Panc1 (cell line): ENCODE data around the gene CRIP3. TPM values are rescaled to one million over a fixed set of nuclear protein-coding genes. Genes with fewer than 3 reads are reported as not detected.

ENCODE experiments used
- ATAC-seq: fragments of 200-7000 bp; cut with Tn5 transposase; 2 replicates; pipeline ENCODE4 v1.9.1; 2020; ENCODE audit warnings: mild to moderate bottlenecking, moderate library complexity
- BruUV-seq: library from RNA; stranded (reverse); fragments of 400-500 nt; replicated peaks from 2 replicates; lab custom pipeline; 2021; lab: Mats Ljungman, UMichigan
- CTCF ChIA-PET: fragments of 300-600 bp; sonication (Branson Sonifier 250); formaldehyde crosslinking; loops from one replicate; lab custom pipeline; 2022; ENCODE audit warnings: antibody characterized with exemption; lab: Charles Lee
- POLR2A ChIA-PET: fragments of 300-600 bp; sonication (Branson Sonifier 250); formaldehyde crosslinking; loops from one replicate; lab custom pipeline; 2022; ENCODE audit warnings: antibody characterized with exemption; lab: Charles Lee
- DNase-seq: peaks from one replicate; pipeline ENCODE4 v3.0.0-alpha.2; 2010; ENCODE audit warnings: low read depth, low spot score
- H3K27ac ChIP-seq: 2 replicates; pipeline ENCODE4 v1.5.1; 2011; ENCODE audit warnings: mild to moderate bottlenecking, low read length, inconsistent platforms
- H3K27me3 ChIP-seq: fragments of 200-500 bp; sonication (Bioruptor generic); 2 replicates; pipeline ENCODE4 v1.6.0; 2014; ENCODE audit warnings: low read length, inconsistent platforms; ENCODE audit not compliant: control insufficient read depth, insufficient read depth
- H3K36me3 ChIP-seq: fragments of 200-500 bp; sonication (Bioruptor generic); 2 replicates; pipeline ENCODE4 v1.5.1; 2014; ENCODE audit warnings: inconsistent platforms, mild to moderate bottlenecking, low read length, moderate library complexity; ENCODE audit not compliant: control insufficient read depth, insufficient read depth
- H3K4me1 ChIP-seq: 2 replicates; pipeline ENCODE4 v1.5.1; 2011; ENCODE audit warnings: inconsistent platforms, mild to moderate bottlenecking, low read length, moderate library complexity; ENCODE audit not compliant: control insufficient read depth, insufficient read depth
- H3K4me3 ChIP-seq, 2 experiments: 2 replicates each; pipeline ENCODE4 v1.5.1; 2011 to 2012; ENCODE audit warnings: low read depth in 2 of 2, low read length in 2 of 2, mild to moderate bottlenecking in 2 of 2, inconsistent platforms in 1 of 2, moderate library complexity in 1 of 2
- H3K9me3 ChIP-seq: fragments of 200-500 bp; sonication (Bioruptor generic); 2 replicates; pipeline ENCODE4 v1.5.1; 2014; ENCODE audit warnings: low read depth, mild to moderate bottlenecking, inconsistent platforms, low read length, moderate library complexity; ENCODE audit not compliant: control insufficient read depth, insufficient read depth
- CTCF ChIP-seq: fragments of 450-650 bp; IDR thresholded peaks from 2 replicates; pipeline ENCODE4 v1.5.1; 2017; ENCODE audit warnings: mild to moderate bottlenecking
- POLR2AphosphoS5 ChIP-seq: IDR thresholded peaks from 2 replicates; pipeline ENCODE4 v1.6.1; 2012; ENCODE audit warnings: mild to moderate bottlenecking, low read depth, low read length, moderate library complexity
- REST ChIP-seq, 2 experiments: IDR thresholded peaks; 2 replicates each; pipeline ENCODE4 v1.6.1; 2011 to 2012; ENCODE audit warnings: low read depth in 2 of 2, control low read depth in 1 of 2, low read length in 1 of 2, mild to moderate bottlenecking in 1 of 2, moderate library complexity in 1 of 2; ENCODE audit not compliant: insufficient read depth in 1 of 2
- SIN3A ChIP-seq: IDR thresholded peaks from 2 replicates; pipeline ENCODE4 v1.6.1; 2012; ENCODE audit warnings: low read depth, mild to moderate bottlenecking, low read length, moderate library complexity, borderline replicate concordance; ENCODE audit not compliant: insufficient read depth
- TCF7L2 ChIP-seq: IDR thresholded peaks from 2 replicates; pipeline ENCODE4 v1.6.1; 2011; ENCODE audit warnings: mild to moderate bottlenecking, low read depth, low read length, inconsistent platforms
- in situ Hi-C: cut with HindIII; loops from 2 replicates; pipeline ENCODE4 v1.10.0; 2016; ENCODE audit warnings: low sequenced_read_pairs, low pct_unique_long_range_greater_than_20kb
- intact Hi-C: fragments of 100-400 bp; cut with micrococcal nuclease; formaldehyde crosslinking; loops from one replicate; pipeline ENCODE4 v1.10.0; 2022; ENCODE audit not compliant: unreplicated experiment
- total RNA-seq: library from RNA; stranded (reverse); gene quantifications from one replicate; pipeline ENCODE4 v1.2.1, GENCODE V29; 2021; ENCODE audit not compliant: unreplicated experiment

The CRIP3 gene
- total RNA-seq, 1 experiment from 2014 or later, result 0.64 TPM

- ChIA-PET CTCF (interaction anchor here (0.6 to 1.2 kb wide), 5 partner anchors 10 to 707 kb away, joined by 3 read pairs; no protein-coding TSS in a partner anchor), POLR2A (no interaction called here)
- no peak for TF ChIP-seq REST (IDR thresholded peaks at IDR 0.05; ENCODE audit: insufficient read depth in 1 of 2, low read depth in 2 of 2, low read length in 1 of 2)
- TF ChIP-seq CTCF, result no peak
- TF ChIP-seq SIN3A, result no peak
- TF ChIP-seq TCF7L2, result no peak
- TF ChIP-seq POLR2AphosphoS5, result no peak
- Histone ChIP-seq H3K36me3 (no peaks in the 10 kb centered on the region), H3K4me1 (no peaks in the 10 kb centered on the region), H3K27me3 (peaks cover 2% of the 10 kb centered on the region; the same call in 1 of the 2 replicates), H3K9me3 (no peaks in the 10 kb centered on the region), H3K27ac (no peak overlapping the region), H3K4me3 (no peak overlapping the region)
- ATAC-seq, result peak; percentile 23; the same call in 1 of the 2 replicates
- no TSS peak for BruUV-seq
- no peak for DNase-seq
- in situ Hi-C loops, result no loop called here
- intact Hi-C loops, result no loop called here
Measured at GRCh38 chr6:43307451-43308100, 1.1 kb downstream of the CRIP3 start.

- Histone ChIP-seq H3K4me3 (no peak overlapping the region), H3K4me1 (no peaks in the 10 kb centered on the region), H3K27me3 (peaks cover 2% of the 10 kb centered on the region; the same call in 1 of the 2 replicates), H3K36me3 (no peaks in the 10 kb centered on the region), H3K27ac (no peak overlapping the region), H3K9me3 (no peaks in the 10 kb centered on the region)
- DNase-seq (no peak), ATAC-seq (no peak)
- BruUV-seq, result no TSS peak
- in situ Hi-C loops (no loop called here), intact Hi-C loops (no loop called here)
- ChIA-PET CTCF (interaction anchor here (1.2 kb wide), 1 partner anchor 42 kb away, joined by 3 read pairs; no protein-coding TSS in a partner anchor), POLR2A (no interaction called here)
- no peak for TF ChIP-seq REST (IDR thresholded peaks at IDR 0.05; ENCODE audit: insufficient read depth in 1 of 2, low read depth in 2 of 2, low read length in 1 of 2)
- no peak for TF ChIP-seq SIN3A
- TF ChIP-seq TCF7L2, result no peak
- TF ChIP-seq POLR2AphosphoS5, result no peak
- TF ChIP-seq CTCF, result no peak
Measured at GRCh38 chr6:43306086-43306485, 2.5 kb downstream of the CRIP3 start.
